ENCODE results near the gene KLHL3. TPM values are rescaled to one million over a fixed set of nuclear protein-coding genes. Genes with fewer than 3 reads are reported as not detected.

The KLHL3 gene
- total RNA-seq, 6 experiments from 2014 or later: 0.25 to 1.3 (median 0.53) TPM

DNA sequence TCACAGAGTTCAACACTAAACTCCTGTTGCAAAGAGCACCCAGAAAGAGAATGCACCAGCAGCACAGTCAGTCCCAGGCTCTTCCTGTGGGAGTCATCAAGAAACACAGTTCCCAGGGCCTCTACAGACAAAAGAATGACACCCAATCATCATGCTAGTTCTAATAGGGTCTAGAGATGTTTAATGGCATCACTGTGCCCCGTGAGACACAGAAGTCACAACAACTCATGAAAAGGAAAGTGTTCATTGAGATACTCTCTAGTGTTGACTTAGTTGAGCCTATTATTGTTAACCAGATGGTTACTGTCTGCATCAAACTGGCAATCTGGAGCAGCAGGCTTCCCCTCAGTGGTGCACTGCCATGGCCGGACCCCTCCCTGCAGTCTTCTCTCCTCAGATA, 1.6 kb downstream of the KLHL3 start:
- Mint-ChIP-seq H3K27me3 (ENCODE audit: insufficient read depth) (peaks cover 9% of the 10 kb centered on the region), H3K4me3 (no peak overlapping the region), H3K27ac (no peak overlapping the region), H3K4me1 (ENCODE audit: low read depth) (peaks cover 25% of the 10 kb centered on the region), H3K36me3 (ENCODE audit: low read depth) (no peaks in the 10 kb centered on the region), H3K9me3 (peaks cover 6% of the 10 kb centered on the region)
- TF ChIP-seq, protein P1, sequence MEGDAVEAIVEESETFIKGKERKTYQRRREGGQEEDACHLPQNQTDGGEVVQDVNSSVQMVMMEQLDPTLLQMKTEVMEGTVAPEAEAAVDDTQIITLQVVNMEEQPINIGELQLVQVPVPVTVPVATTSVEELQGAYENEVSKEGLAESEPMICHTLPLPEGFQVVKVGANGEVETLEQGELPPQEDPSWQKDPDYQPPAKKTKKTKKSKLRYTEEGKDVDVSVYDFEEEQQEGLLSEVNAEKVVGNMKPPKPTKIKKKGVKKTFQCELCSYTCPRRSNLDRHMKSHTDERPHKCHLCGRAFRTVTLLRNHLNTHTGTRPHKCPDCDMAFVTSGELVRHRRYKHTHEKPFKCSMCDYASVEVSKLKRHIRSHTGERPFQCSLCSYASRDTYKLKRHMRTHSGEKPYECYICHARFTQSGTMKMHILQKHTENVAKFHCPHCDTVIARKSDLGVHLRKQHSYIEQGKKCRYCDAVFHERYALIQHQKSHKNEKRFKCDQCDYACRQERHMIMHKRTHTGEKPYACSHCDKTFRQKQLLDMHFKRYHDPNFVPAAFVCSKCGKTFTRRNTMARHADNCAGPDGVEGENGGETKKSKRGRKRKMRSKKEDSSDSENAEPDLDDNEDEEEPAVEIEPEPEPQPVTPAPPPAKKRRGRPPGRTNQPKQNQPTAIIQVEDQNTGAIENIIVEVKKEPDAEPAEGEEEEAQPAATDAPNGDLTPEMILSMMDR (IDR thresholded peaks at IDR 0.05): no peak
- no peak for DNase-seq

DNA sequence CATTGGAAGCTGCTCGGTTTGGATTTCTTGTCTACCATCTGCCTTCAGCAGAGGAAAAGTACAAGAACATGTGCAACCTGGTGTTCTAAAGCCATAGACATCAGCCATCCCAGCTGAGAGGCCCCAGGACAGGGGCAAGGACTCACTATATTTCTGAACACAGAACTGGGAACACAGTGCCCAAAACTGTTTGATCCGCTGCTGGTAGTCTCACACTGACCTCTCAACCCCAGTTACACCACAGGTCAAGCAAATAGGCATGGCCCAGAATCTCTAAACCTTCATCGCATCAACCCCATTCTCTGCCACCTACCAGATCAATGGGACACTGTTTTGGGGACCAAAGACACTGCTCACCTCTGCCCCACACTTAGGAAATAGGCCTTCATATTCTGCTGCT, 2.0 kb downstream of the KLHL3 start:
- Mint-ChIP-seq H3K4me3 (no peak overlapping the region), H3K27ac (no peak overlapping the region), H3K9me3 (peaks cover 6% of the 10 kb centered on the region), H3K4me1 (ENCODE audit: low read depth) (peaks cover 25% of the 10 kb centered on the region), H3K36me3 (ENCODE audit: low read depth) (no peaks in the 10 kb centered on the region), H3K27me3 (ENCODE audit: insufficient read depth) (peaks cover 9% of the 10 kb centered on the region)
- TF ChIP-seq, protein P1 (IDR thresholded peaks at IDR 0.05): no peak
- no peak for DNase-seq

DNA sequence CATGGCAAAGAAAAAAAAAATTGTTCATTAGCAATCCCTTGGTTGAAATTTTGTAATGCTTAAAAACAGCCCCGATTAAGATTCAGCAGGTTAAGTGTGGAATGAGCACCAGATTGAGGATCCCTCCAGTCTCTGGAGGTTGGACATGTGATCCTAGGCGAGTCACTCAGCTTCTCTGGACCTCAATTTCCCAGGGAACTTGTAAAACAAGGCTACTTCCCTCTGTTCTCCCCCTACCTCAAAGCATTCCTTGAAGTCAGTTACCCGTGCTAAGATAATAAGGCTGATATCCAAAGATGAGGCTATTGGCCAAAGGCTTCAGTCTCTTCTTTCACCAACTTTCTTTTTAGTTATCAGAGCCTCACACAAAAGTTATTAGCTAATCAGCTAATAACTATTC, 2.9 kb downstream of the KLHL3 start:
- TF ChIP-seq, protein P1 (IDR thresholded peaks at IDR 0.05): no peak
- Mint-ChIP-seq H3K4me1 (ENCODE audit: low read depth) (peaks cover 25% of the 10 kb centered on the region), H3K4me3 (no peak overlapping the region), H3K9me3 (peaks cover 4% of the 10 kb centered on the region), H3K27me3 (ENCODE audit: insufficient read depth) (peaks cover 9% of the 10 kb centered on the region), H3K36me3 (ENCODE audit: low read depth) (no peaks in the 10 kb centered on the region), H3K27ac (no peak overlapping the region)
- no peak for DNase-seq

DNA sequence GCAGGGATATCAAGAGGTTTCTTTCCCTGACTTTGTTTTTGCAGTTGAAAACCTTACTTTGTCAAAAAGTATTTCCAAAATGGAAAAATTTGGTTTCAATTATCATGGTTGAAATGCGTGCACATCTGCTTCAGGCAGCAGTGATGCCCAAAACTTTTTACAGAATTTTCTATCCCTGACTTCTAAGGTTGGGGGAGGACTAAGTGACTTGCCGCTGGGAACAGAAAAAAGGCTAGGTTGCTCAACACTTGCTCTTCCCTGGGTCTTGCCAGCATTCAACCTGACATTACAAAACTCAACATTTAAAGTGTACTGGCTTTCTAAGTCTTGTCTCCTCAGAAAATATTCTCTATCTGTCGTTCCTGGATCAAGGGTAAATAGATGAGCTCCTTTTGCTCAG, 4.7 kb downstream of the KLHL3 start:
- Mint-ChIP-seq H3K27me3 (ENCODE audit: insufficient read depth) (peaks cover 9% of the 10 kb centered on the region), H3K36me3 (ENCODE audit: low read depth) (no peaks in the 10 kb centered on the region), H3K4me1 (ENCODE audit: low read depth) (peaks cover 17% of the 10 kb centered on the region), H3K9me3 (no peaks in the 10 kb centered on the region), H3K4me3 (no peak overlapping the region), H3K27ac (no peak overlapping the region)
- TF ChIP-seq, protein P1 (IDR thresholded peaks at IDR 0.05): no peak
- DNase-seq: no peak

DNA sequence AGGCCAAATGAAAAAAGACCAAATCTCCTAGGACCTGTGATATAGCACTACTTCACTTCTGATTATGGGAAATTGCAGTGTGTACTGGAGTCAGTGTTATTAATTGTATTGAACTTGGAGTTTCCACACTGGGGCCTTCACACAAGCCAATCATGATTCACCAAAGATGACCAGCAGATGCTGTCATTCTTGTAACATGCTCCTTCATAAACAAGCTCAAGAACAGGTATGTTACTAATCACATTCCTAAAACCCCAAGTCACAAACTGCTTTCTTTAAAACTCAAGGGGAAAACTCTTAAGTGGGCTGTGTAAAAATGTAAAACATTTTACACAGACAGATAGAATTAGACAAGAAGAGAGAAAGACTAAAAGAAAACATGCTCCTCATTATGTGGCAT, 5.6 kb downstream of the KLHL3 start:
- Mint-ChIP-seq H3K9me3 (no peaks in the 10 kb centered on the region), H3K4me3 (no peak overlapping the region)

More for the DNA sequence above, 5.6 kb downstream of the KLHL3 start:
- Mint-ChIP-seq H3K27ac (peak overlapping the region; percentile 42; the same call in 1 of the 2 replicates), H3K4me1 (ENCODE audit: low read depth) (peaks cover 17% of the 10 kb centered on the region), H3K36me3 (ENCODE audit: low read depth) (no peaks in the 10 kb centered on the region), H3K27me3 (ENCODE audit: insufficient read depth) (peaks cover 9% of the 10 kb centered on the region)
- DNase-seq: no peak
- TF ChIP-seq, protein P1 (IDR thresholded peaks at IDR 0.05): no peak

All from HFFc6 (cell line).